ENCODE measurements around the gene CCDC187.

GRCh38 chr9:136299116-136299515, 4.8 kb downstream of the CCDC187 start:
- no peak for TF ChIP-seq EP300 (IDR thresholded peaks at IDR 0.05)
- TF ChIP-seq CTCF (IDR thresholded peaks at IDR 0.05), result no peak
- no peak for TF ChIP-seq POLR2AphosphoS5 (IDR thresholded peaks at IDR 0.05)
